ENCODE results near the gene SMC5.

GRCh38 chr9:70259512-70259802, 679 bp downstream of the SMC5 start:
- TF ChIP-seq POLR2A (IDR thresholded peaks at IDR 0.05; ENCODE audit: low read depth) (no peak), CTCF (IDR thresholded peaks at IDR 0.05) (no peak), POLR2AphosphoS5 (IDR thresholded peaks at IDR 0.05) (no peak)

Measured in esophagus muscularis mucosa (tissue), 3 donors.